ENCODE results near the gene EHD1.

The EHD1 gene

DNA sequence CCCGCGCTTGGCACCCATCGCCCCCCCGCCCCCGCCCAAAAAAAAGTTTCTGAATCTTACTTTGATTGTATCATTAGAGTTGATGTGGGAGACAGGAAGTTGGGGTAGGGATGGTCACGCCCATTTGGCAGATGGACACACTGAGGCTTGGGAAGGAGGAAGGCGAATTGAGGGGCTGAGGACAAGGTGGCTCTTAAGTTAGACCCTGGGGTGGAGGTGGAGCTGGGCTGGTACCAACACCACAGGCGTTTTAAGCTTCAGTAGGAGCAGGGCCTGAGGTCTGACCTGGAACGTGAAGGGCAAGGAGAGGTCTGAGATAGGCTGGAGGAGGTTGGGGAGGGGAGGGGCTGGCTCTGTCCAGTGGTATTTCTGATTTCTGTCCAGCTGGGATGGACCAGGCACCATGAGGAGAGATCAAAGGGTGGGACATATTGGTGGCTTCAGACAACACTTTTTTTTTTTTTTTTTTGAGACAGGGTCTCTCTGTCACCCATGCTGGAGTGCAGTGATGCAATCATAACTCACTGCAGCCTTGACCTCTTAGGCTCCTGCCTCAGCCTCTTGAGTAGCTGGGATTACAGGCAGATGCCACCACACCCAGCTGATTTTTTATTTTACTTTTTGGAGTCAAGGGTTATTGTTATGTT is 33.2 kb downstream of the EHD1 start:
- no peak for DNase-seq (ENCODE audit: low read depth in 3 of 3, low spot score in 1 of 3)

DNA sequence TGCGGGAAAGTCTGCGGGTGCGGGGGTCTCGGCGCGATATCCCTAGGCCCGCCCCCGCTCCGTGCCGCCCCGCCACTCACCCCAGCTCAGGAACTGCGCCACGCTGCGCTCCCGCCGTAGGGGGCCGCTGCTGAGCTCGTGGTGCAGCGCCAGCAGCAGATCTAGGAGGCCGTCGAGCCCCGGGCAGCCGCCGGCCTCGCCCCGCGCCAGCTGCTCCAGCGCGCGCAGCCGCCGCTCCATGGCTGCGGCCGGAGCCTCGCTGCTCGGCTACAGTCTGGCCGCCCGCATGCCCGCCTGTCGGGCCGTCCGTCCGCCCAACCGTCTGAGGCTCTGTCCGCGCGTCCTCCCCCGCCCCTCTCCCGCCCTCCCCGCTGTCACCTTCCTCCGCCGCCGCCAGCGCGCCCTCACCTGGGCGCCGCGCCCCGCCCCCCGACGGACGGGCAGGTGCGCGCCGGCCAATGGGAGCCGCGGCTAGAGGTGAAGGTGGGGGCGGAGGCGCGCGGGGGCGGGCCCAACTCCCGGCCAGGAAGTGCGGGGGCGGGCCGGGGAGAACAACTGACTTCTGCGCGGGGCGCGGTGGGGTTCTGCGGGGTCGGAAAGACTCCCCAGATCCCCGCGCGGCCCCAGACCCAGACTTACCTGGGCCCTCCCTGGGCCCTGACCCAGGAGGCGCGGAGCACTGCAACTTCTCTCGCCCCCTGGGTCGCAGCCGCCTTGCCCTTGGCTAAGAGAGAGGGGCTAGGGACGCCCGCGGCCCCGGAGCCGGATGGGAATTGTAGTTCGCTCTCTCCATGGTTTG is 33.9 kb downstream of the EHD1 start, which contains the start of gene CDC42BPG:
Gene CDC42BPG (minus strand): TSS at position 324 of the 799 bp plus-strand sequence. CDS start 84 bp downstream, at position 240.
- peak in 1 of 3 donors; percentile 57 for DNase-seq (ENCODE audit: low read depth in 3 of 3, low spot score in 1 of 3)

DNA sequence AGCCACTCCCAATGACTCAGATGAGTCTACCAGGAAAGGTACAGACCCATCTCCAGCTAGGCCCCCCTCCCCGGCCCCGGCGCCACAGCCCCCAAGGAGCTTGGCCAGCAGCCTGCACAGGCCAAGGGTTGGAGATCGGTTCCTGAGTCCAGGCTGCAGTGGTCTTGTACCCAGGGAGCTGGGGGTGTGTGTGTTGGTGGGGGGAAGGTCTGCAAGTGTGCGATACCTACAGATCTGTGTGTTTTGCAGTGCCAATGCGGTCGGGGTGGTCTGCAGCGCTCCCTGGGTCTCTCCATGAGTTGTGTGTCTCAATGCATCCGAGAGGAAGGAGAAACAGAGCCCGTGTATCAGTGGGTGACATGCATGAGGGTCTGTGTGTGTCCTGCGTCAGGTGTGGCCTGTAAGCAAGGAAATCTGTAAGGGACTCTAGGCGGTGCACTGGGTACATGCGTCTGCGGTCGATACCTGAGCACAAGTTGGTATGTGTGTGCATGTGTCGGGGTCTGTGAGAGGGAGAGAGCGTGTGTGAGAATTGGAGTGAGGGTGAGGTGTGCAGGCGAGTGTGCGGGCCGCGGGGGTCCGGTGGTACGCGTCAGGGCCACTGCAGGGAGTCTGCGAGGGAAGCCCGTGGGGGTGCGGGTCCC is 34.6 kb downstream of the EHD1 start:
- DNase-seq (ENCODE audit: low read depth in 3 of 3, low spot score in 1 of 3) = no peak

DNA sequence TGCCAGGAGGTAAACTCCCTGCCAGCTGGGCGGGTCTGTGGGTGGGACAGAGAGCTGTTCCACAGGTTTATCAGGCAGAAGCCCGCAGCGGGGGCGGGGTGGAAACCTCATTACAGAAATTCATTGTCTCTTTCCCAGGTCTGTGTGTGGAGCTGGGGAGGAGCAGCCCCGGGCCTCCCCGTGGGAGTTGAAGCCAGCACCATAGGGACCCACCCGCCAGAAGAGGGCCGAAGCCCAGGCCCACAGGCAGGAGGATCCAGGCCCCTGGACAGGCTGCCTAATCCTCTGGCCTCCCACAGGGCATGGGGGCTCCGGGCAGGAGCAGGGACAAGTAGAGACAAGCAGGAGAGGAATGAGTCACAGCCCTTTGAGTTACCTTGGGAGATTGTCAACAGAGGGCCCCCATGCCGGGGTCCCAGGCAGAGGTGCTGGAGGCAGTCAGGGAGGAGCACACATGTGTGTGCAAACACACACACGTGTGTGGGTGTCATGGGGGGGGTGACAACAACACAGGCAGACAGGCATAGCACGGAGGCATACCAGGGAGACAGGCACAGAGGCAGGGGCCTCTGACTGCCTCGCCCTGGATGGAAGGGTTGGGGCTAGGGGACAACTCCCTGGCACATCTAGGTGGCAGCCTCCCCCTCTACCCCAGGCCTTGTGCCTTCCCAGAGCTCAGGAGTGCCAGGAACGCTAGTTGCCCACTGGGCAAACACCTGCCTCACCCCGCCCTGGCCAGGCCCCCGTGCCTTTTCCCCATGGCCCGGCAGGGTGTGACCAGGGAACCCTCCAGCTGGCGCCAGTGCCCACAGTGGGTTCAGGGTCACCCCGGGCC is 35.4 kb downstream of the EHD1 start:
- DNase-seq (ENCODE audit: low read depth in 3 of 3, low spot score in 1 of 3) = no peak

DNA sequence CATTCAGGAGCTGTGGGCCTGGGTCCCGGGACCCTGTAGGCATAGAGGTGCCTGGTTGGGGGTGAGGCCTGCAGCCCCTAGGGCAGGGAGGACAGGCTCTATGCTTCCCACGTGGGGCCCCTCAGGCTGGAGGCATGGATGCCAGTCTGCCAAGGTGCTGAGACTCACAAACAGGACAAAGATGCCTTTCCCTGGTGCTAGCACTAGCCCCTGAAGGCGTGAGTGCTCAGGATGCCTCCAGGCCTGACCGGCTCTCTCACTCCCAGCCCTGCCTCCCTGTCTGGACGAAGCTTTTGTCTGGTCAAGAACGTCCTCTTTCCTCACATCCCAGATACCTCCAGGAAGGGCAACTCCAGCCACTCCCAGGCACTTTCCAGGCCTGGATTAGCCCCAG is 36.1 kb downstream of the EHD1 start:
- no peak for DNase-seq (ENCODE audit: low read depth in 3 of 3, low spot score in 1 of 3)

DNA sequence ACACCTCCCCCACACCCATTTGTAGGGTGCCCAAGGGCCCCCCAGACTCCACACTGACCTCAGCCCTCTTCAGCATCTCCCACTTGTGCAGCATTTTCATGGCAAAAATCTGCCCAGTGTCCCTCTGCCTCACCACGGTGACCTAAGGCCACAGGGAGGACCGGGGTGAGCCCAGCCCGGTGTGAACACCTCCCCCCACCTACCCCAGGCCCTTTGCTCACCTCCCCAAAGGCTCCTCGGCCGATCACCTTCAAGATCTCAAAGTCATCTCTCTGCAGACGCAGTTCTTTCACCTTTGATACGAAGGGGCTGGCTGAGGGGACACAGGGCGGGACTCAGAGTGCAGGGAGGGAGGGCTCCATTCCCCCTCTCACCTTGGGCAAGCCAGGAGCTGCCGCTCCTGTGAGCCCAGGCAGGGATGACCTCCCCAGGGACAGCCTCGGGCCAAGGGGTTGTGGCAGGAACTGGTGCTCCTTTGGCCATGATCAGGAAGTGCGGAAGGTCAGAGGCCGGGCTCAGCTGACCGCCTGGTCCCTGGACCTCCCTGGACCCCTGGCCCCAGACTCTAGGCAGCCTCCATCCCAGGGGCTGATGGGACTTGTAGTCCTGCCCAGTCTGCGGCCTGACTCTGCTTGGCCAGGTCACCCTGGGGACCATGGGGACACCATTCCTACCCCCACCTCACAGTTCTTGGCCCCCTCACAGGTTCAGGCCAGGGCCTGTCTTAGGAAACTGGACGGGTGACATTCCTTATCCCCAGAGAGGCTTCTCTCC is 36.6 kb downstream of the EHD1 start:
- DNase-seq (ENCODE audit: low read depth in 3 of 3, low spot score in 1 of 3) = no peak

DNA sequence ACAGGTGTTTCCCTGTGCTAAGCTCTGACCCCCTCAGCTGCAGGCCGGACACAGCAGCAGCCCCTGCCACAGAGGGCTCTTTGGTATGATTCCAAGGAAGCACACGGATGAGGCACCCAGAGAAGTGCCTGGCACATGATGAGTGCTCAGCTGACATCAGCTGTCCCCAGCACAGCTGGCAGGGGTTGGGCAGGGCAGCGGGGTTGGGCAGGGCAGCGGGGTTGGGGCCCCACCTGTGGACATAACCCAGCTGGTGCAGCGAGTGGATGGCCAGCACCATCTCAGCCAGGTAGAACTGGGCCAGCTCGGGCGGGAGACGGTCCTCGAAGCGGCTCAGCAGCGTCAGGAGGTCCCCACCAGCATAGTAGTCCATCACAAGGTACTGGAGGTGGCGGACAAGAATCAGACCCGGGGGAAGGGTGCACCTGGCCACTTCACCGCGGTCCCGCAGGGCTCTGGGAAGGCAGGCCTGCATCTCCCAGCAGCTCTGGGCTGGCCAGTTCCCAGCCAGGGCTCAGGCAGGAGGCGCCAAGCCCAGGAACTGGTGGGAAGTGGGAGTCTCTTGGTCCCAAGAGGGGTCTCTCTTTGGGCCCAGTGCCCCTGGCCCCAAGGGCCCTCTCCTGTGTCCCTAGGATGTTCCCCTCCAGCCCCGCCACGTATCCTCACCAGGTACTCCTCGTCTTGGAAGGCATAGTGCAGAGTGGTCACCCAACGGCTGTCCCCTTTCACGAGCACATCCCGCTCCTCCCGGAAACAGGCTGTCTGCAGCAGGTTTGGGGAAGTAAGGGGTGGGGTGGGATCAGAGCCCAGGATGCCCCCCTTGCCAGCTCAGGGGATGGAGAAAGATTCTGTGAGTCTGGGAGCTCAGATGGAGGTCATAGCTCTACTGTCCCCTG is 38.3 kb downstream of the EHD1 start:
- DNase-seq (ENCODE audit: low read depth in 3 of 3, low spot score in 1 of 3) = no peak

DNA sequence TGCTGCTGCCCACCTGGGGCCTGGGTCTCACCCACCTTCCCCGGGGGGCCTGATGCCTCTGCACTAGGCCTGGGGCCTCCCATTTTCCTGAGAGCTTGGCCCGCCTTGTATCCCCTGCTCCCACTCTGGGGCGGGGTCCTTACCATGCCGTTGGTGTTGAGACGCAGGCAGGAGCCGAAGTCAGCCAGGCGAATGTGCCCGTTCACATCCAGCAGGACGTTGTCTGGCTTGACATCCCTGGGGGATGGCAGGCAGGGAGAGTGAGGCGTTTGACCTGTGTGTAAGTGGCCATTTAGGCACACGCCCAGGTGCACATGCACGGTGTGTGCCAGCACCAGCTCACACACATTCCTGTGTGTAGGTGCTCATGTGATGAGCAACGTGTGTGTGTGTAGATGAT is 39.1 kb downstream of the EHD1 start:
- no peak for DNase-seq (ENCODE audit: low read depth in 3 of 3, low spot score in 1 of 3)

DNA sequence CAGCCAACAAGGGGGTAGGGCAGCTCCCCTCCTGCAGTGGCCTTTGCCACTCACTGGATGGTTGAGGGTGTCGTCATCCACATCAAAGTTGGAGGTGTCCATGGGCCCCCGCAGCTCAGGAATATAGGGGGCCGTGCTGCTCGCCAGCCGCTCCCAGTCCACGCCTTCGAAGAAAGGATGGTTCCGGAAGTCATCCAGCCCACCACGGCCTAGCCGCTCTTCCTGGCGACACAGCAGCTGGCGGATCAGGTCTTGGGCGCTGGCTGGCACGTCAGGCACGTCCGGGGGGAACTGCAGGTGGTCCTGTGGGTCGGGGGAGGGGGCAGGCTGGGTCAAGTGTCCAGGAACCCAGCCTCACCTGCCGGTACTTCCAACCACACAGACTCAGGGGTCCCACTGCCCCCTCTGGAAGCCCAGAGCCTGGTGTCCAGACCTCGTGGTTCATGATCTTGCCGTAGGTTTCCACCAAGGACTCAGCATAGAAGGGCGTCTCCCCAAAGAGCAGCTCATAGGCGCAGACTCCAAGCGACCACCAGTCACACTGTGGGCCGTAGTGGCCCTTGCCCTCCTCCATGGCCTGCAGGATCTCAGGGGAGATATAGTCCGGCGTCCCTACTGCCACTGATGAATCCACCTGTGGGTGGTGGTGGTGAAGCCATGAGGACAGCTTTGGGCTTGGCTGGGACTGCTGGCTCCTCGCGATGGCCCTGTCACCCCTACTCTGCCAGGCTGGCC is 39.7 kb downstream of the EHD1 start:
- no peak for DNase-seq (ENCODE audit: low read depth in 3 of 3, low spot score in 1 of 3)

DNA sequence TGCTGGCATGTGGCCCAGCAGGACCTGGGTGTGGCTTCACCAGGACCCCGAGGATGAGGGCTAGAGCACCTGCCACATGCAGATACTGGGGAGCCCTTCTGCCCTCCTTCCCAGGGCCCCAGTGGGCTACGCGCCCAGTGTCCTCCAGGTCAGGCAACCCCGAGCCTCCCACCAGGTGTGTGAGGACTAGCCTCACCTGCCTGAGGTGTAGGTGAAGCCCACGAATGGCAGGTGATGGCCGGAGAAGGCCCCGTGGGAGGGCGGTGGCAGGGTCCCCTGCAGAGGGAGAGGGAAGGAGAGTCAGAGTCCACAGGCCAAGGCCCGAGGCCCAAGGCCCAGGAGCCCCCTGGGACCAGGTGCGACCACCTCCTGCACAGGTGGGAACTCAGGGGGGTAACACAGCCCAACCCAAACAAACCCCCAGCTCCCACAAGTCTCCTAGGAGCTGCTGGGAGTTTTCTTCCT is 40.5 kb downstream of the EHD1 start:
- DNase-seq (ENCODE audit: low read depth in 3 of 3, low spot score in 1 of 3) = no peak

DNA sequence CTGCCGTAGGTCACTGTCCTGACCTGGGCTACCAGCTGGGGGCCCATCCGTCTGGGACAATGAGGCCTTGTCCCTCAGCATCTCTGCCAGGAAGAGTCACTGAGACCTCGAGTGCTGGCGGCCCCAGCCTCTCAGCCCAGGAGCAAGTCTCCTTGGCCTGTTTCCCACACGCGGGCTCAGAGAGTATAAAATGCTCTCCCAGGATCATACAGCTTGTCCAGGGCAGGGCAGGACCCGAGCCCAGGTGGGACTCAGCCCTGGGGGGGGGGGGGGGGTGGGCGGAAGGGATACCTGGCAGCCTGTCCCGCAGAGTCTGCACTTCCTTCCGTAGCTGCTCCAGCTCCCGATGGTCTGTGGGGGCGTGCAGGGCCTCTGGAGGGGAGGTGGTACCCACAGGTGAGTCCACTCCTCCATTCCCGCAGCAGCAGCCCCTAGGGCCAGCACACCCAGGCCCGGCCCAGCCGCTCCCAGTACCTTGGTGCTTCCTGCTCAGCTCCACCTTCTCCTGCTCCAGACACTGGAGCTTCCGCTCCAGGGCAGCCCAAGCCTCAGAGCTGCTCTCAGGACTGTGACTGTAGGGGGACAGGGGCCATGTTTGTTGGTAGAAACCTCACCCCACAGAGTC is 41.9 kb downstream of the EHD1 start:
- no peak for DNase-seq (ENCODE audit: low read depth in 3 of 3, low spot score in 1 of 3)

DNA sequence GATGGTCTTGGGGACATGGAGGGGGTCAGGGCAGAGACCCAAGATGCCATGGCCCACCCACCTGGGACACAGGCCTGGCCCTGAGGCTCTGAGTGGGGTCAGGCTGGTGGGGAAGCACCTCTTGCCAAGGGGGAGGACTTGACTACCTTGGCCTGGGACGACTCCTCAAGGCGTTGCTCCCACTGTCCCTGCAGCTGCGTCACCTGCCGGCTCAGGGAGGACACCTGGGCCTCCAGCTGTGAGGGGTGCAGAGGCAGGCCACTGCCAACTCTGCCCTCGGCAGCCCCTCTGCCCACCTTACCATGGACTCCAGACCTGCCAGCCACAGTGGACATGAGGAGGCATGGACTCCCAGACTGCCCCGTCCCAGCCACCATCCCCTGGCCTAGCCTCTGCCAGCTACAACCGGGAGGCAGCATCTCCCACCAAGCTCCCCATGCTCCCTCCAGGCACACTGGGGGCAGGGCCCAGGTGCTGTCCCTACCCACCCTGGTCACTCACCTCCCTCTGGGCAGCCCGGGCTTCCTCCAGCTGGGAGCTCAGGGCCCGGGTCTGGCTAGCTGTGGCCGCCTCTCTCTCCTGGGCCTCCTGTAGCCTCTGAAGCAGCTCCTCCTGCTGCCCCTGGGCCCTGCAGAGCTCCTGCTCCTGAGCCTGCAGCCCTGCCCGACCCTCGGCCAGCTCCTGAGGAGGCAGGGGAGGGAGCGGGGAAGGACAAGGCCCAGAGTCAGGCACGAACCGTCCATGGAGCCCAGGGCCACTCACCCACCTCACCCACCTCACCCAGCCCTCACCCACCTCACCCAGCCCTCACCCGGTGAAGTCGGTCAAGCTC is 42.6 kb downstream of the EHD1 start:
- no peak for DNase-seq (ENCODE audit: low read depth in 3 of 3, low spot score in 1 of 3)

DNA sequence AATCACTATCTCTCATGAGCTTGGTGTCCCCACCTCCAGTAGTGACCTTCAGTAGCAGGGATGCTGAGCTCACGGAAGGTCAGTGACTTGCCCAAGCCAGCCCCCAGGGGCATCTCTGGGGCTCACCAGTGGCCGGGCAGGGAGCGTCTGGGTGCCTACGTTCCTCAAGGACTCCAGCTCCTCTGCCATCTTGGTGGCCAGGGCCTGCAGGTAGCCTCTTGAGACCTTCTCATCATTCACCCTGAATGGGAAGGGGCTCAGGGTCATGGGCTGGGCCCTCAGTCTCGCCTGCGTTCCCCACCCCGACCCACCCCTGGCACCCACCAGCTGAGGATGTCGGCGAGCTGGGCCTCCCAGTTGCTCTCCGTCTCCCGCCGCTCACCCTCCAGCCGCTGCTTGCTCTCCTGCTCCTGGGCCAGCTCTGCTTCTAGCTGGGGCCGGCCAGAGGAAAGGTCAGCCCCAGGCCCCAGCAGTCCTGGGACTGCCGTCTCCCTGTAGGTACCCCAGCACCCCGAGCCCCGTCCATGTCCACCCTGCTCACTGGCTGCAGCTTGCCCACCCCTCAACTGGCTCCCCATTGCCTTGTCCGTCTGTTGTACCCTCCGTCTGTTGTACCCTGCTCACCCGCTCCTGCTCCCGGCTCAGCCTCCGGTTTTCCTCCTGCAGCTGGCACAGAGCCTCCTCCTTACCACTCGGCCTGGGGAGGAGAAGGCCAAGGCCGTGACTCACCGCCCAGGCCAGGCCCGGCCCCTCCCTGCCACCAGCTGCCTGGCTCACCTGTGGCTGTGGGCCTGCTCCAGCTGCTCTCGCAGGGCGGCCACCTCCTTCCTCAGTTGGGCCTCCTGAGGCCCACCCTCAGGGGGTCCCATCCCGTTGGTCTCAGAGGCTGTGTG is 43.5 kb downstream of the EHD1 start:
- DNase-seq (ENCODE audit: low read depth in 3 of 3, low spot score in 1 of 3) = no peak

DNA sequence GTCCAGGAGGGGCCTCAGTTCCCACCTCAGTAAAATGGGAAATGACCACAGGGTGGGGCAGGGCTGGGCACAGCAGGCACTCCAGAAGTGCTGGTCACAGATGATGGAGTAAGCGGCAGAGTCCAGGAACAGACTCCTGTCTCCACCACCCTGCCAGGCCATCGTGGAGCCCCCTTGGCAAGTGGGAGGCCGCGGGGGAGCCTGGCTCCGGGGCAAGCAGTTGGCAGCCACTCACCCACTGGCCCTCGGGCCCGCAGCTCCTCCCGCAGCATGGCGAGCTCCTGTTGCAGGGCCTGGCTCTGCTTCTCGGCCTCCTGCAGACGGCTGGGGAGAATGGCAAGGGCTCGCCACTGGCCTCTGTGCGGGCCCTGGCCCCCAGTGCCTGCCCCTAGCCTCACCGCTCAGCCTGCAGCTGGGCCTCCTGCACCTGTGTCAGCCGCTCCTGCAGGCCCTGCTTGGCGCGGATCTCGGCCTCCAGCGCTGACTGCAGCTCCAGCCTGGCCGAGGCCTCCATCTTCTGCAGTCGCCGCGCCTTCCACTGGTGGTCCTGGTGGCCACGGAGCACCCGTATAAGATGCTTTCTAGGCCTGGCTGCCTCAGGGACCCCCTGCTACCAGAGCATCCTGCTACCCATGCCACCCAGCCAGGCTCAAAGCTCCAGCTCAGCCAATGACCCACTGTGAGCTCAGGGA is 44.2 kb downstream of the EHD1 start:
- no peak for DNase-seq (ENCODE audit: low read depth in 3 of 3, low spot score in 1 of 3)

DNA sequence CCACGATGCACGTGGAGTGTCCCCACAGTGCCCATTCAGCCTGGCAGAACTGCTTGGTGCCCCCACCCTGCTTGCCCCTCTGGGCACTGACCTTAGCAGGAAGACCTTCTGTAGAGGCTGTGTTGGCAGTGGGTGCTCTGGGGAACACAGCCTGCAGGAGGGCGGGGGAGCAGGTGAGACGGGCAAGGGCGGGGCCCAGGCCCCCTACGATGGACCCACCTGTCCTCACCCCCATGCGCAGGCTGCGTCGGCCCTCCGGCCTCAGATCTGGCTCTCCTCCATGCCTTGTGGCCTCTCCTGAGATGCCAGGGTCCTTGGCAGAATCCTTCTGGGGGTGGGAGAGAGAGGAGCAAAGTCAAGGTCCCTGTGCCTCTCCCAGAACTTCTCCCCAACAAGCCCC is 44.9 kb downstream of the EHD1 start:
- no peak for DNase-seq (ENCODE audit: low read depth in 3 of 3, low spot score in 1 of 3)

DNA sequence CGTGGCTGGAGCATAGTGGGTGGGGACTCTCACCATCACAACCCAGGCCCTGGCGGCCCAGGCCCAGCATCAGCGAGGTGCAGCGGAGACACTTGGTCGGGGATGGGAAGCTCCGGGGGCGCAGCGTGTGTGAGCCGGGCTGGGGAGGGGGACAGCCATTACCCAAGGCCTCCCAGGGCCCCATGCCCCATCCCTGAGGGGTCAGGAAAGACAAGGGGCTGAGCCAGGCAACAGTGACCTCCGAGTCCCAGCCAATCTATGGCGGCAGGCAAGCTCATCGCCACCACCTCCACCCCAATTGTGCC is 45.3 kb downstream of the EHD1 start:
- DNase-seq (ENCODE audit: low read depth in 3 of 3, low spot score in 1 of 3) = no peak

Measured in stimulated activated CD4-positive, alpha-beta T cell treated with anti-CD3 and anti-CD28 coated beads, TNF-alpha, amount 100 ng/mL, for 1 hour (primary cell).